GM19025 (cell line): ENCODE data around the gene CCR4.
"Not testable (repeated sequence)": the region's sequence is repeated elsewhere in the genome, so short reads cannot be mapped to it uniquely, and the experiment has no call there.

Experiments used
- ATAC-seq: cut with Tn5 transposase; IDR thresholded peaks from one replicate; pipeline ENCODE4 v1.9.1; 2021; ENCODE audit warnings: mild to moderate bottlenecking, low read depth, moderate library complexity; ENCODE audit not compliant: unreplicated experiment

CCR4 gene

DNA sequence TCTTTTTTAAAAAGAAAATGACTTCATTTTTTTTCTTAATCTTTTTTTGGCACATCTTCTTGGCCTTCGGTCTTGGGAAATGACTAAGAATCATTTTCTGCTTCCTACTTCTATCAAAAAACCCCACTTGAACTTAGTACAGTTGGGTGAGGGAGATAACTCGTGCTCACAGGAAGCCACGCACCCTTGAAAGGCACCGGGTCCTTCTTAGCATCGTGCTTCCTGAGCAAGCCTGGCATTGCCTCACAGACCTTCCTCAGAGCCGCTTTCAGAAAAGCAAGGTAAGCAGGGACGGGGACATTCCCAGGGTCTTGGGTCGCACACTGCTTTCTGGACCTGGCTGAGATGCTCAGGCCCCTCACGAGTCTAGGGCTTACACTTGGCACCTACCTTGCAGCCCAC lies at the start of gene CCR4:
Gene CCR4, plus strand, starts transcription at position 235 of the 402 bp plus-strand sequence. CDS start 1,779 bp downstream, outside the sequence.
- no peak for ATAC-seq

DNA sequence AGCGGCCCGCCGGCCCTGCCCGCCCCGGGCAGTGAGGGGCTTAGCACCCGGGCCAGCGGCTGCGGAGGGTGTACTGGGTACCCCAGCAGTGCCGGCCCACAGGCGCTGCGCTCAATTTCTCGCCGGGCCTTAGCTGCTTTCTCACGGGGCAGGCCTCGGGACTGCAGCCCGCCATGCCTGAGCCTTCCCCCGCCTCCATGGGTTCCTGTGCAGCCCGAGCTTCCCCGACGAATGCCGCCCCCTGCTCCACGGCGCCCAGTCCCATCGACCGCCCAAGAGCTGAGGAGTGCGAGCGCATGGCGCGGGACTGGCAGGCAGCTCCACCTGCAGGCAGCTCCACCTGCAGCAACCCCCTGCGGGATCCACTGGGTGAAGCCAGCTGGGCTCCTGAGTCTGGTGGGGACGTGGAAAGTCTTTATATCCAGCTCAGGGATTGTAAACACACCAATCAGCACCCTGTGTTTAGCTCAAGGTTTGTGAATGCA lies 48.5 kb upstream of the CCR4 start:
- ATAC-seq: peak; percentile 86

DNA sequence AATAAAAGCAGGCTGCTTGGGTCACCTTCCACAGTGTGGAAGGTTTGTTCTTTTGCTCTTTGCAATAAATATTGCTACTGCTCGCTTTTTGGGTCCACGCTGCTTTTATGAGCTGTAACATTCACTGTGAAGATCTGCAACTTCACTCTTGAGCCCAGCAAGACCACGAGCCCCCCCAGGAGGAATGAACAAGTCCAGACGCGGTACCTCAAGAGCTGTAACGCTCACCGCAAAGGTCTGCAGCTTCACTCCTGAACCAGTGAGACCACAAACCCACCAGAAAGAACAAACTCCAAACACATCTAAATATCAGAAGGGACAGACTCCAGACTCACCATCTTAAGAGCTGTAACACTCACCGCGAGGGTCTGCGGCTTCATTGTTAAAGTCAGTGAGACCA lies 47.5 kb upstream of the CCR4 start:
- ATAC-seq: no peak

DNA sequence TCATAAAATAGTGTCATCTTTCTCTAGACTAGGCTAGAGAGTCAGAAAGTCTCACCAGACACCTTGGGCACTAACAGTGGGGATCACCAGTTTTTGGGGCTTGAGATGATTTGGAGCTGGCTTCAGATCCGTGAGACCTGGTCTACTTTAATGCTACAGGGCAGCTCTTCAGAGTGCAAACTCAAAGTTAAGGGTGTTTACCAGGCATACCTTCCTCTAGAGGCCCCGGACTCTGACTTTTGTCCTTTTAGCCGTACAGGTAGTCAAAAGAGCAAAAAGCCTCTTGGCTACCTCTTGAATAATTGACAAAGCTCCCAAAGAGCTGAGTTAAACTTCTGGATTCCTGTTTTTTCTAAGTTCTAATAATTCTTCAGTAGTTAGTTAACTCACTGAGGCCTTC lies 41.4 kb upstream of the CCR4 start:
- ATAC-seq: no peak

DNA sequence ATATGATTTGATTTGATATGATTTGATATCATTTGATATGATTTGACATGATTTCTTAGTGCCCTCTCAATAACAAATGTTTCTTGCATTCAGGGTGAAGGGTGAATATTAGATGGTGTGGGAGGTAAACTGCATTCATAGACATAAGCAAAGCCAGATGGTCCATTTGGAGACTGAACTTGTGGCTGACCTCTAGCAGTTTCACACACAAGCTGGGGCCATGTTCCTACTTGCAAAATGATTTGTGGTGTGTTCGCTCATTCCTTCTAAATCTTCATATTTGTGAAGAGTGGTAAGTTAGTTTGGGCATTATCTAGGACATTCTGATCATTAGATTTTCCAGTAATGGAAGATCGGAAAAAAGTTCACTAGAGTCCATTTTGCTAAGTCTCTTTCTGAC lies 40.5 kb upstream of the CCR4 start:
- no peak for ATAC-seq

DNA sequence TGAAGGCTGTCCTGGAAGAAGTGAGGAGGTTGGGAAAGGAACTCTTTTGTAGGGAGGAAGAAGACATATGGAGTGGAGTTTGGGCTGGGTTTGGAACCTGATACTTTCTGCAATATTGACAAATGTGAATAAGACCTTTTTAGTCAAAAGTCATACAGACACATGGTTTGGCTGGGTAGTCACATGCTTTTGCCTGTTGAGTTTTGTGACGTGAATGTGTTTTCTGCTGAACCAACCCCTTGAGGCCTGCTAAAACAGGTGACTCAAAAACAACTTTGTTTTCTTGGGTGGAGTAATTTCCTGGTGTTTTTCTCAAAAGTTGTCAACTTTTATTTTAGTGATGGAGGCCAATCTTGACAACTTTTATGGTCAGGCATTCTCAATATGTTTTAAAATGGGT lies 39.4 kb upstream of the CCR4 start:
- no peak for ATAC-seq

DNA sequence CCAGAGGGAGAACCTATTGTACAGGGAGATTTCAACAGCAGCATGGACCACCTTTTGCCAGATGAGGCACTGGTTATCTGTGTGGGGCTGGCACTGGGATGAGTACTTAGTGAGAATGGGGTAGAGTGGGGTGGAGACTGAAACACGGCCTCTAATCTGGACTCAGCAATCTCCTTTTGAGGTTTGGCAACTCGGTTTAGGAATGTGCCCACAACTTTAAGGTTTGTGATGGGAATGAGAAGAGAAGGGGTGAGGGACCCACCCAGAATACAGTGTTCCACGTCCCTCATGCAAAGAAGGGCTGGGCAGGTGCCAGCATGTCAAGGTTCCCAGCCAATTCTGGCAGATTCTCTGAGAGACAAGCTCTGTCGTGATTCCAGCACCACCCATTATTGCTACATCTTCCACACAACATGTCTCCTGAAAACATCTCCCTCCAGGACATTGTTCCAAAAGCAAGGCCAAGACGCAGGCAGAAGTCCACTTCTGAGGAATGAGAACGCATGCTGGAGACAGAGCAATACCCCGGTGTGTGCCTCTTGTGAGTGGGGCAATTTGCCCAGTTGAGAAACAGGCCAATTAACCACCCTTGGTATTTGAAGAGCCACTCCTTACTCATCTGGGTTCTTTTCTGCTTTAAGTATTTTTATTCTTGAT lies 37.5 kb upstream of the CCR4 start:
- ATAC-seq: no peak

DNA sequence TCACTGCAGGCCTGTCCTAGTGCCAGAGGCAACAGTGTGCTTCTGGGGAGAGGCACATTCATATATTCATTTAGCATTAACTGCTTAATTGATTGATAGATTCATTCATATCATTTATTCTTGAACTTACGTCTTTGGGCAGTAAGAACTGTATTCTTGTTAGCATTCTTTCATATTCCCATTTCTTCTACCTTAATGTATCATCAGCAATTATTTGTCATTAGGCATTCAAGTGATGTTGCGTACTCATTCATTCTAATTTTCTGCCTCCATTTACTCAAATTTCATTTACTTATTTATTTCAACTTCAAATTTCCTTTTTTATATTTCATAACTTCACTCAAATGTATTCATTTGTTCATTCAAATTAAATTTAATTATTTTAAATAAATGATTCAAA lies 31.5 kb upstream of the CCR4 start:
- no peak for ATAC-seq

DNA sequence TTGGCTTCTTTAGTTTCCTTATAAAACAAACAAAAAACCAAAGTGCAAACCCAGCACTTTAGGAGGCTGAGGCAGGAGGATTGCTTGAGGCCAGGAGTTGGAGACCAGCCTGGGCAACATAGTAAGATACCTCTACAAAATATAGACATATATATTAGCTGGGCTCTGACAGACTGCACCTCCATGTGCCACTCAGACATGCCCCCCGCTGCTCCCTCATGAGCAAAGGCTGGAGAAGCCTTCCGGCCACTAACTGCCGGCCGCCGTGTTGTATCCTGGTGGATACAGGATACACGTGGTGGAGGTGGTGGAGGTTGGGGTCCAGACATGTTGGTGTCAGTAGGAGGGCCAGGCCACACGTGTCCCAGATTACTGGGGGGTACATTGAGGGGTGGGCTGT lies 29.4 kb upstream of the CCR4 start:
- no peak for ATAC-seq

DNA sequence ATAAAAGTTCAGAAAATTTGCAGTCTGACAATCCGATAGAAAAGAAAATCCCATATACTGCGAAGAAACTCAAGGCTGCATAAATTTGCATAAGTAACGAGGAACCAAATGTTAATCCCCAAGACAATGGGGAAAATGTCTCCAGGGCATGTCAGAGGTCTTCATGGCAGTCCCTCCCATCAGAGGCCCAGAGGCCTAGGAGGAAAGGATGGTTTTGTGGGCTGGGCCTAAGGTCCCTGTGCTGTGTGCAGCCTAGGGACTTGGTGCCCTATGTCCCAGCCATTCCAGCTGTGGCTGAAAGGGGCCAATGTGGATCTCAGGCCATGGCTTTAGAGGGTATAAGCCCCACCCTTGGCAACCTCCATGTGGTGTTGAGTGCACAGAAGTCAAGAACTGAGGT lies 21.3 kb upstream of the CCR4 start:
- no peak for ATAC-seq

DNA sequence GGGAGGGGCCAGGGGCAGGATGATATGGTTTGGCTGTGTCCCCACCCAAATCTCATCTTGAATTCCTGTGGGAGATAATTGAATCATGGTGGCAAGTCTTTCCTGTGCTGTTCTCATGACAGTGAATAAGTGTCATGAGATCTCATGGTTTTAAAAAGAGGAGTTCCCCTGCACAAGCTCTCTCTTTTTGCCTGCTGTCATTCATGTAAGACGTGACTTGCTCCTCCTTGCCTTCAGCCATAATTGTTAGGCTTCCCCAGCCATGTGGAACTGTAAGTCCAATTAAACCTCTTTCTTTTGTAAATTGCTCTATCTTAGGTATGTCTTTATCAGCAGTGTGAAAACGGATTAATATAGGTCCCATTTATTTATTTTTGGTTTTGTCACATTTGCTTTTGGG lies 20.2 kb upstream of the CCR4 start:
- ATAC-seq: not testable (repeated sequence)

DNA sequence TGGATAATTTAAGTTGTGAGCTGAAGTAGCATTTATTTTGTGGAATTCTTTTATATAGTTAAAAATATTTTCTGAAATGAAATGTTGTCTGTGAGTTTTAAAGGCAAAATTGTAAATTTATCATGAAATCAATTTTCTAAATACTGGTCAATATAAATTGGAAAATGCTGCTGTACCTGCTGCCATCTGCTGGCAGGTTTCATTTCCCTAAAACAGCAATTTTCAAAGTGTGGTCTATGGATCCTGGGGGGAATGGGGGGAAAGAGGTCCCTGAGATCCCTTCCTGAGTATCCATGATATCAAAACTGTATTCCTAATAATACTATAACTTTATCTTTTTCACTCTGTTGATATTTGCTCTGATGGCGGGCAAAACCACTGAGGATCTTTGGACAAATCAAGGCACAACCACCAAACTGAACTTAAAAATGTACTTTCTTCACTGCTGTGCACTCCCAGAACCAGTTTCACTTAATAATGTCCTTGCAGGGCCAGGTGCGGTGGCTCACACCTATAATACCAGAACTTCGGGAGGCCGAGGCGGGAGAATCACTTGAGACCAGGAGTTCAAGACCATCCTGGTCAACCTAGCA lies 17.2 kb upstream of the CCR4 start:
- ATAC-seq: no peak

DNA sequence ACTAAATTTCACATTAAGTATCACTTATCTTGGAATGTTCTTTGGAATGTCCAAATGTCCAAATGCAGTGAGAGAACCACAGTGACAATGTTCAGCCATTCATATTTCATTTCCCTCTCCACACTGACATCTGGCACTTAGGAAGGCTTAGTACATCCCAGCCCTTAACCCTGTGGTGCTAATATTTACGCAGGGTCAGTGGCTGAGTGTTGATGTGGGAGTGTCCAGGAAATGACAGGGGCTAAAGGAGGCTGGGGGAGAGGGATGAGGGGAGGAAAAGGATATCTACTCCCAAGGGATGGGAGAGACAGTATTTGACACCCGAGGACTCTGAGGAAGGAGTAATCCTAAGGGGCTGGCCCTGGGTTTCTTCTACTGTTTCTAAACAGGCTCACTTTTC lies 14.1 kb upstream of the CCR4 start:
- no peak for ATAC-seq

DNA sequence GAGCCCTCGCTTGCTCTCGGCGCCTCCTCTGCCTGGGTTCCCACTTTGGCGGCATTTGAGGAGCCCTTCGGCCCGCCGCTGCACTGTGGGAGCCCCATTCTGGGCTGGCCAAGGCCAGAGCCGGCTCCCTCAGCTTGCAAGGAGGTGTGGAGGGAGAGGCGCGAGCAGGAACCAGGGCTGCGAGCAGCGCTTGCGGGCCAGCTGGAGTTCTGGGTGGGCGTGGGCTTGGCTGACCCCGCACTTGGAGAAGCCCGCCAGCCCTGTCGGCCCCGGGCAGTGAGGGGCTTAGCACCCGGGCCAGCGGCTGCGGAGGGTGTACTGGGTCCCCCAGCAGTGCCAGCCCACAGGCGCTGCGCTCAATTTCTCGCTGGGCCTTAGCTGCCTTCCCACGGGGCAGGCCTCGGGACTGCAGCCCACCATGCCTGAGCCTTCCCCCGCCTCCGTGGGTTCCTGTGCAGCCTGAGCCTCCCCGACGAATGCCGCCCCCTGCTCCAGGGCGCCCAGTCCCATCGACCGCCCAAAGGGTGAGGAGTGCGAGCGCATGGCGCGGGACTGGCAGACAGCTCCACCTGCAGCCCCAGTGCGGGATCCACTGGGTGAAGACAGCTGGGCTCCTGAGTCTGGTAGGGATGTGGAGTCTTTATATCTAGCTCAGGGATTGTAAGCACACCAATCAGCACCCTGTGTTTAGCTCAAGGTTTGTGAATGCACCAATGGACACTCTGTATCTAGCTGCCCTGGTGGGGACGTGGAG lies 11.7 kb upstream of the CCR4 start:
- ATAC-seq: not testable (repeated sequence)

DNA sequence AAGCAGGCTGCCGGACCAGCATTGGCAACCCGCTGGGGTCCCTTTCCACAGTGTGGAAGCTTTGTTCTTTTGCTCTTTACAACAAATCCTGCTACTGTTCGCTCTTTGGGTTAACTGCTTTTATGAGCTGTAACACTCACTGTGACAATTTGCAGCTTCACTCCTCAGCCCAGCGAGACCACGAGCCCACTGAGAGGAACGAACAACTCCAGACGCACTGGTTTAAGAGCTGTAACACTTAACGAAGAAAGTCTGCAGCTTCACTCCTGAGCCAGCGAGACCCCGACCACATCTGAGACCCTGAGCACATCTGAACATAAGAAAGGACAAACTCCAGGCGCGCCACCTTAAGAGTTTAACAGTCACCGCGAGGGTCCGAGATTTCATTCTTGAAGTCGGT lies 10.7 kb upstream of the CCR4 start:
- ATAC-seq: no peak

DNA sequence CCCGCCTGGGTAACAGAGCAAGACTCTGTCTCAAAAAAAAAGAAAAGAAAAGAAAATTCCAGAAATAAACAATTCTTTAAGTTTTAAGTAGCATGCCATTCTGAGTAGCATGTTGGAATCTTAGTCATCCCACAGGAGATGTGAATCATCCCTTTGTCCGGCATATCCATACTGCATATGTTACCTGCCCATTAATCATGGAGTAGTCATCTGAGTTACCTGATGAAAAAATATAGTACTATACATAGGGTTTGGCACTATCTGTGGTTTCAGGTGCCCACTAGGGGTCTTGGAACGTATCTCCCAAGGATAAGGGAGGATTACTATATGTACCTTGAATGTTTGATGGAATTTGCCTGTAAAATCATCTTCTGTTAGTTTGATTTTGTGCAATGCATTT lies 6.3 kb upstream of the CCR4 start:
- no peak for ATAC-seq

DNA sequence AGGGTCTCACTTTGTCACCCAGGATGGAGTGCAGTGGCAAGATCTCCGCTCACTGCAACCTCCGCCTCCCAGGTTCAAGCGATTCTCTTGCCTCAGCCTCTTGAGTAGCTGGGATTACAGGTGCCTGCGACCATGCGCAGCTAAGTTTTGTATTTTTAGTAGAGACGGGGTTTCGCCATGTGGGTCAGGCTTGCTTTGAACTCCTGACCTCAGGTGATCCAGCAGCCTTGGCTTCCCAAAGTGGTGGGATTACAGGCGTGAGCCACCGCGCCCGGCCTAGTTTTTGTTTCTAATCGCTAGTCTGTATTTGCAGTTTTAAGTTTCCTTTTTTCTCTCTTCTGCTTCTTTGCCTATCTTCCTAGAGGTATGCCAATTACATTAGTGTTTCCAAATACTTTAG lies 5.8 kb upstream of the CCR4 start:
- ATAC-seq: not testable (repeated sequence)

DNA sequence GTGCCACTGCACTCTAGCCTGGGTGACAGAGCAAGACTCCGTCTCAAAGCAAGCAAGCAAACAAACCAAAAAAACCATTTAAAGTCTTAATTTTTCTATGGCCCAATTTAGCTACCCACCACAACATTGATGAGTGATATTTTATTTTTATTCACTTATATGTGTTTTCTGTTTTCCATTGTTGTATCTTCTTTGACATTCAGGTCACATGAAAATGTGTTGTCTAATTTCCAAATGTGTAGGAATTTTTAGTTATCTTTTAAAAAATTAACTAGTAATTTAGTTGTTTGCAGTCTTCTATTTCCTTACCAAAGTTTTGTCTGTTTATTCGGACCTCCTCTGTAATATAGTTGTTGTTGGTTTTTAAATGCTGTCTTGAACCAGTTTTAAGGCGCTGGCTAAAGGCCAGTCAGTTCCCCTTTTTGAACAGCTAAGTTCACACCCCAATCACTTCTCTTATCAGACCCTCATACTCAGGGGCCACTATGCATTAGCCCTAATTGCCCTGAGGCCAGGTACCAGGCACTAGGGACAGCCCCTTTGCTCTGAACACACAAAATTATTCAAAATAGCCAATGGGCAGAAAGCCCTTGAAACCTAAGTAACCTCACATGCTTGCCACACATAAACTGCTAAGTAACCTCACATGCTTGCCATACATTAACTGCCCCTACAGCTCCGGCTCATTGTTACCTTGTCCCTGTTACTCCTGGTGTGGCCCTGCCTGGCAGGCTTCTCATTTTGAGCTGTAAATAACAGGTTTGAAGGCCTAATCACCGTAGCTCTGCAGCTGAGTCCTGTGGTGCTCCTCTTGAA lies 4.3 kb upstream of the CCR4 start:
- peak; percentile 20 for ATAC-seq

DNA sequence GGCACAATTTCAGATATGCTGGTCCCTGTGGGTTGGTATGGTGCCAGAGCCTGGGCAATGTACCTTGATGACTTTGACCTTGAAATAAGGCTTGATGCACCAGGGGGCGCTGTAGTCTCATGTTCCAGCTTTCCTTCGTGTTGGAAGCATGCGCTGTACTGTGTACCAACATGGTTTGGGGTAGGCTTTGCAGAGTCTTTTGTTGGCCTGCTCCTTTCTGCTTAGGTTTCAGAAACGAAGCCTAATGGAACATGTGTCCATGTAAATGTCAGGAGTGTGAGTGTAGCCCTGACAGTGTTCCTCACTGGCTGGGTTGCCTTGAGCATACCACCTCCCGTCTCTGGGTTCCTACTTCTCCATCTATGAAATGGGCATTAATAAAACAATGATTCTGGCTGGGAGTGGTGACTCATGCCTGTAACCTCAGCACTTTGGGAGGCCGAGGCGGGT lies 3.6 kb upstream of the CCR4 start:
- ATAC-seq: peak; percentile 91

DNA sequence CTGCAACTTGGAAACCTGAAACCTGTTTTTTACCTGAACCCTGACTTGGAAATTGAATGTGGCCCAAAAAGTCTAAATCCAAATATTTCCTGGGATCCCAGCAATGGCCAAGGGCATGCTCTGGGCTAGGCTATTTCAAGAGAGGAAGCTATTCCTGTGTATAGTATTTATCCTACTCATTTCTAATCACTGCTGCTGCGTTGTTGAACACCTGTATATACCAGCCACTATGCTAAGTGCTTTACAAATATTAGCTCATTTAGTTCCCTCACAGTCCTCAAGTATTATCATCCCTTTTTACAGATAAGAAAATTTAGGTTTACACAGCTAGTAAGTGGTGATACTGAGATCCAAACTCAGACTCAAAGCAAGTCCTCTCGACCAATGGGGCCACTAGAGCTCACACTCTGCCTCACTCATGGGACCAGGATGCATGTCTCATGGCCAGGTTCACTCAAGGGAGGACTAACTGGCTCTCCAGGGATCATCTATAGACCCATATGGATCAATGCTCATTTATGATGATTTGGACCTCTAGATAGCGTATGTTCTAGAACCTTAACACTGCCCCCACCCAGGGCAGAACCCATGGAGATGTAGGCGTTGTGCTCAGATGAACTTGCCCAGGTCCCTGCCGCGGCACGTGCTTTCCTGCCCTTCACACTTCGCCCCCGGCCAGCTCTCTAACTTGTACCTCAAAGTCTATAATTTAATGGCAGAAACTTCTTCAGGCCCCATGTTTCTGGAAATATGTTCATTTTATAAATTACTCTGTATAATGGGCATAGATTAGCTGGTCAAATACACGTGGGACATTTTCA lies 2.6 kb upstream of the CCR4 start:
- no peak for ATAC-seq
